ENCODE results near the gene SPIRE1. TPM values are rescaled to one million over a fixed set of nuclear protein-coding genes. Genes with fewer than 3 reads are reported as not detected.

The SPIRE1 gene
- total RNA-seq, 2 experiments from 2014 or later: 0.19 to 2.4 TPM

- H3K9me2 ChIP-seq (ENCODE audit: insufficient read depth, low read length): no peaks in the 10 kb centered on the region
- peak; percentile 89 for DNase-seq (ENCODE audit: low spot score)
- H3K4me3 ChIP-seq (ENCODE audit: low read depth, low read length, poor library complexity, severe bottlenecking): peak overlapping the region; percentile 66
- peak overlapping the region; percentile 71 for H3K27ac ChIP-seq (ENCODE audit: low read depth, low read length, poor library complexity, severe bottlenecking)
- ChIA-PET POLR2A (interaction anchor here (0.7 to 1.4 kb wide), 3 partner anchors 13 to 43 kb away, joined by 3 to 5 read pairs (median 3); partner anchors contain the start of genes AFG3L2 and PRELID3A), CTCF (ENCODE audit: unreplicated experiment) (no interaction called here)
- H2AFZ ChIP-seq (ENCODE audit: low read length): peak overlapping the region; percentile 67
- TF ChIP-seq EZH2phosphoT487 (IDR thresholded peaks at IDR 0.05; ENCODE audit: borderline replicate concordance, low read depth, low read length) (no peak), CTCF (conservative IDR thresholded peaks at IDR 0.05; ENCODE audit: low read length) (no peak)
- H3K79me2 ChIP-seq (ENCODE audit: insufficient read depth, low read depth, low read length): no peaks in the 10 kb centered on the region
- no peaks in the 10 kb centered on the region for H4K20me1 ChIP-seq (ENCODE audit: insufficient read depth, low read length)
- no TSS peak for BruUV-seq (replicated peaks)
- intact Hi-C loops (cut with micrococcal nuclease; ENCODE audit: unreplicated experiment): loop anchor here (1.0 kb wide), 3 partner anchors 13 to 44 kb away; partner anchors contain the start of gene AFG3L2
- H3K9me3 ChIP-seq (ENCODE audit: low read length): no peaks in the 10 kb centered on the region
- peaks cover 11% of the 10 kb centered on the region; the same call in 1 of the 2 replicates for H3K36me3 ChIP-seq (ENCODE audit: insufficient read depth, low read length)
- H3K4me2 ChIP-seq (ENCODE audit: low read length): peak overlapping the region; percentile 93
- H3K4me1 ChIP-seq (ENCODE audit: insufficient read depth, low read length, poor library complexity, severe bottlenecking): peaks cover 23% of the 10 kb centered on the region
These were observed 237.0 kb downstream of the SPIRE1 start for GRCh38 chr18:12420821-12421421.

- intact Hi-C loops (cut with micrococcal nuclease; ENCODE audit: unreplicated experiment): no loop called here
- Histone ChIP-seq H3K36me3 (ENCODE audit: insufficient read depth, low read length) (peaks cover 12% of the 10 kb centered on the region; the same call in 1 of the 2 replicates), H3K27ac (ENCODE audit: low read depth, low read length, poor library complexity, severe bottlenecking) (no peak overlapping the region), H3K4me3 (ENCODE audit: low read depth, low read length, poor library complexity, severe bottlenecking) (no peak overlapping the region), H3K9me2 (ENCODE audit: insufficient read depth, low read length) (no peaks in the 10 kb centered on the region), H3K9me3 (ENCODE audit: low read length) (no peaks in the 10 kb centered on the region), H4K20me1 (ENCODE audit: insufficient read depth, low read length) (no peaks in the 10 kb centered on the region), H3K79me2 (ENCODE audit: insufficient read depth, low read depth, low read length) (0 out of 2 replicates have a peak, but pooled peaks cover 7% of the 10 kb centered on the region), H3K4me2 (ENCODE audit: low read length) (no peak overlapping the region), H2AFZ (ENCODE audit: low read length) (no peak overlapping the region), H3K4me1 (ENCODE audit: insufficient read depth, low read length, poor library complexity, severe bottlenecking) (peaks cover 22% of the 10 kb centered on the region)
- TSS peak; percentile 68 for BruUV-seq (replicated peaks)
- no peak for DNase-seq (ENCODE audit: low spot score)
- TF ChIP-seq EZH2phosphoT487 (IDR thresholded peaks at IDR 0.05; ENCODE audit: borderline replicate concordance, low read depth, low read length): no peak
- no peak for TF ChIP-seq CTCF (conservative IDR thresholded peaks at IDR 0.05; ENCODE audit: low read length)
- POLR2A ChIA-PET: interaction anchor here (0.6 to 3.4 kb wide), 2 partner anchors 10 to 573 kb away, joined by 5 to 19 read pairs; partner anchors contain the start of genes CEP192 and PRELID3A
- CTCF ChIA-PET (ENCODE audit: unreplicated experiment): no interaction called here
These were observed 240.2 kb downstream of the SPIRE1 start for GRCh38 chr18:12417687-12418086.
